KBM-7 (cell line): ENCODE measurements around the gene BTLA.
"Not testable (repeated sequence)": the region's sequence is repeated elsewhere in the genome, so short reads cannot be mapped to it uniquely, and the experiment has no call there.

Experiments used
- DNase-seq: peaks from one replicate; pipeline ENCODE4 v3.0.0-alpha.2; 2015
- in situ Hi-C: fragments of 300-500 bp; cut with MboI; formaldehyde crosslinking; loops from 2 replicates; pipeline ENCODE4 v1.14.3; 2020; ENCODE audit warnings: low sequenced_read_pairs, low pct_unique_long_range_greater_than_20kb, mixed read lengths

BTLA gene

DNA sequence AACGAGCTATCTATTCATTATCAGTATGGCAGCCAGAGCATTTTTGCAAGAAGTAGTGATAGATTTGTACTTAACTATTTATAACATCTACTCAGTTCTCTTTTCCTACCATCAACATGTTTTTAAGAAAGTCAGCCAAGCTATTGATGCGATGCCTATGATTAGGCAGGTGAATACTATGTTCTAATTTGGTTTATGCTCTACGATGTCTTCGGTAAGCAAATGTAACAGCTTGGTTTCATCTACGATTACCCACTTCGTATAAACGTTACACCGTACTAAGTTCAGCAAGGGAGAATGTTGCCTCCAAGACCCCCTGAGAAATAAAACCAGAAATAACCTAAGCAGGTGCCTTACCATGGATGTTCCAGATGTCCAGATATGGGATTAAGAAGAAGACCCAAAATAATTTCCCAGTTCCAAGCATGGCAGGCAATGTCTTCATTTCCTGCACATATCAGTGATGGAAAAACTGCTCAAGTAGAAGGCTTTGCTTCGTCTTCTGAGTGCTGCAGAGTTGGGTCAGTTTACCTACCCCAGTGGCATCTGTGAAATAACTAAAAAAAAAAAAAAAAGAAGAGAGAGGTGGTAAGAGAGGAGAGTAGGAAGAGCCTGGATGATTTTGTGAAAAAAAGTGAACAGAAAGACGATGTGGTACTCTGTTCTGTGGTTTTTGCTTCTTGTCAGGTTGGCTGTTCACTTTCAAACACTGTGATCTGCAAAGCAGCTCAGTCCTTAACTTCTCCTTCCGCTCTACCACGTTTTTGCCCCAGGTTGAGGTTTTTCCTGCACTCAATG is at the start of gene BTLA:
Gene BTLA (minus strand): TSS at position 559 of the 798 bp plus-strand sequence. CDS start 114 bp downstream, at position 445.
- in situ Hi-C loops: no loop called here
- no peak for DNase-seq

DNA sequence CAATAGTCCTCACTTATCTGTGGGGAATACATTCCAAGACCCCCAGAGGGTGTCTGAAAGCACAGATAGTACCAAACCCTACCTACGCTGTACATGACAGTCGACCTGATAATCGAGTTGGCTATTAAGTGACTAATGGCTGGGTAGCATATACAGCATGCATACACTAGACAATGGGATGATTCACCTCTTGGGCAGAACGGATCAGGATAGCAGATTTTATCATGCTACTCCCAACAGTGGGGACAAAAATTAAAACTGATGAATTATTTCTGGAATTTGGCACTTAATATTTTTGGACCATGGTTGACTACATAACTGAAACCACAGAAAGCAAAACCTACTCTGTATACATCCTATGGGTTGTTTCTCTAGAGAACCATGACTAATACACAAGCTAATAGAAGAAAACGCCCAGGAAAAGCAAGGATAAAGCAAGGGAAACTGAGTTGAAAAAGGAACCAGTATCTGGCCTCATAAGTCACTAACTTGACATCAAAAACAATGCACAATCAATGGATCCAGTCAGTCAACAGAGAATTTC is 47.0 kb upstream of the BTLA start:
- in situ Hi-C loops: no loop called here

DNA sequence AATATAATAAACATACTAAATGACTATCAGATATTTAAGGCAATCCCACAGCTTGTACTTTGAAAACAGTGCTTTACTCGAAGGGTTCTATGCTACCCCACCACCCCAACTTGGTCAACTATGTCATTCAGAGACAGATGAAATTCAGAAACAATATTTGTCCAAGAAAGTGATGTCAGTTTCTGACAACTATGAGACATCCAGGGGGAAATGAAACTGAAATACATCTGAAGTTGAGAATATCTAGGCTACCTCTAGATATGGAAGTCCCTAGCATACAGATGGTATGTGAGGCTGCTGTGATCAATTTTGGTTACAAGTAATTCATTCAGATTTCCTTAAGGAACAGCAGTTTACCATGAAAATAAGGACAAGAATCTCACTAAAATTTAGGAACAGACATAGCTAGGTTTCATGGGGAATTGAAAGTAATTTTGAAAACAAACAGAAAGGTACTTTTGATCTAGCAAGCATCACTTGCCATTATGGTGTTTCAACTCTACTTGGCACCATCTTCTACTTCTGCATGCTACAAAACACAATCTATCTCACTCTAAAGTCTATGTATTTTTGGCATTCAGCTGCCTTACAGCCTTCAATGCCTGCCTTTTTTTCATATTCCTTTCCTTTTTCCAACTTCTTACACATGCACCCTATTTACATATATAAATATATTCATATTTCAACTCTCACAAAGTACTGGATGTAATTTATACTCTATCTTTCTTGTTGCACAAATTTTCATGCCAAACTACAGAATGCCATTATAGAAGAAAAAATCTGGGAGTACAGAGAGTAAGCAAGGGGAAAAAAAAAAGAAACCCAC is 40.8 kb upstream of the BTLA start:
- DNase-seq: no peak
- in situ Hi-C loops: no loop called here

More for the DNA sequence above, 47.0 kb upstream of the BTLA start:
- DNase-seq: no peak

DNA sequence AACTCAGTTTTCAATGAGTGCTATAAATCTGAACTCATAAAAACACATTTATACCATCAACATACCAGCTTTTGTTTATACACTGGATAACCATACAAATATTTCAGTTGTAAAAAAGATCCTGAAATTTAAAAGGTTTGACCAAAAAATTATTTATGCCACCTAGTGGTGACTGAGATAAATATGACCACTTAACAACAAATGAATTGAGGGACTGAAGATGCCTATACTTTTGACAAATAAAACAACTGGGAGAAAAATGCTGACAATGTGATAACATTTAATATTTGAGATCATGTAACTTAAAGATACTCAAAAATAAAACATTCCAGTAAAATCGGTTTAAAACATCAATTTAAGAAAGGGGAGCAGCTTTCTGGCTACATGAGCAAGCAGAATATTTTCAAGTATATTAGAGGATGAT is 32.1 kb upstream of the BTLA start:
- peak; percentile 48 for DNase-seq
- in situ Hi-C loops: no loop called here

GRCh38 chr3:112530573-112530972 is 31.3 kb upstream of the BTLA start:
- in situ Hi-C loops: no loop called here
- DNase-seq: no peak

GRCh38 chr3:112524127-112524526 is 24.9 kb upstream of the BTLA start:
- DNase-seq: not testable (repeated sequence)
- in situ Hi-C loops: loop anchor here (25.0 kb wide), 2 partner anchors 187 to 387 kb away; partner anchors contain the start of genes CD200 and GCSAM

GRCh38 chr3:112519424-112520001 is 20.2 kb upstream of the BTLA start:
- DNase-seq: peak; percentile 66

GRCh38 chr3:112518970-112519369 is 19.7 kb upstream of the BTLA start:
- peak; percentile 10 for DNase-seq
- in situ Hi-C loops: loop anchor here (25.0 kb wide), 2 partner anchors 182 to 382 kb away; partner anchors contain the start of genes CD200 and GCSAM

More at GRCh38 chr3:112519424-112520001, 20.2 kb upstream of the BTLA start:
- in situ Hi-C loops: loop anchor here (25.0 kb wide), 2 partner anchors 182 to 382 kb away; partner anchors contain the start of genes CD200 and GCSAM

DNA sequence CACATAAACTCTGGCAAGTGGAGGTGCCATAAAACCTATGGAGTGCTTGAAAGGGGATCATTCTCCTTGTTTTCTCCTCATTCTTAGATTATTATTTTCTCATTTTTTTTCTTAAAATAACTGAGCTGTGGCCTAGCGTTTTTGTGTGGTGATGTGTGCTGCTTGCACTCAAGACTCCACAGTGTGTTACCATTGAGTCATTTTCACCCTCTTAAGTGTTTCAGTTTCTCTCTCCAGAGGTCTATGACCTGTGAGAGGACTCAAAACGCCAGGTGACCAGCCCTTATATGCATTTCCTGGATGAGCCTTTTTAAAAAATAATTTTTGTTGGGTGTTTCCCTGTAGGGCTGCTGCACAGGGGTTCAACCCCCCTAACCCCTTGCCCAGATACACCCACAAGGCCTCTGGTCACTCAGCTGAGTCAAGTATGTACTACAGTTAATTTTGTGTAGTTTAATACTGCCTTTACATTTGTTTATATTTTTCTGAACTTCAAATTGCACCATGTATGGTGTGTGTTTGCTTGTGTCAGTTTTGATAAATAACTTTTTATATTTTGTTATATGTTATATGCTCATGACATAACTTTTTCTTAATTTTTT is 15.4 kb upstream of the BTLA start:
- no peak for DNase-seq
- in situ Hi-C loops: loop anchor here (25.0 kb wide), 2 partner anchors 177 to 377 kb away; partner anchors contain the start of genes CD200 and GCSAM

- in situ Hi-C loops: loop anchor here (25.0 kb wide), 2 partner anchors 175 to 375 kb away; partner anchors contain the start of genes CD200 and GCSAM
- no peak for DNase-seq
Observed at GRCh38 chr3:112512320-112512719, 13.0 kb upstream of the BTLA start.

DNA sequence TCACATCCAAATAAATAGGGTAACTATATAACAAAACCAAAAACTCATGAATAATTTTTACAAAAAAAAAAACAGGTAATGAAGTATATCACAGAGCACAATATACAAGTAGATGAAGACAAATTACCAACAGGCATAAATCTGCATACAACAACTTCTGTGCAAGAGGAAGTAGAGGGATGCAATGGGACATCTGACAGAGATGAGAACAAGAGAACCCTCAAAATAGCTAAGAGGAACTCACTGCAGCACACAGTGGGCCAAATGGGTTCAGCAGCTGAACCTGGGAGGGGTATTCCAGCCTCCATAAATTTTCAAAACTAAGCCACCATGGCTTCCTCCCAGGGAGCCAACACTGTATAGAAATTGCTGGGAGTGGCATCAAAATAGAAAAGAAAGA is 9.6 kb upstream of the BTLA start:
- in situ Hi-C loops: loop anchor here (25.0 kb wide), 2 partner anchors 172 to 372 kb away; partner anchors contain the start of genes CD200 and GCSAM

DNA sequence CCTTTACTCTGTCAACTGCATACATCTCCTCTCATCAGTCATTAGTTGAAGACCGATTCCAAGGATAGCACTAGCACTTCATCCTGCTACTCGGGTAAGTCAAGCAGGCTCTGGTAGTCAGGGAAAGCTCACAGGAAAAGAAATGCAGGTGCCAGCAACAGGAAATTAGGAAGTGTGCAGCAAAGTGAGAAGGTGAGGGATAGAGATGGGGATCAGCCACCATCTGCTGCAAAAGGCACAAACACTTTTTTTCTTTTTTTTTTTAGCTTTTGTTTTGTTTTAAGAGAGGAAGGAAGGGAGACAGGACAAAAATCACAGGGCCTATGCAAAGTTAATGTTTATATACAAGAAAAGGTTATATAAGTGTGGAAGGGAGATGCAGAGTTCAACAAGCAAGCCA is 9.0 kb upstream of the BTLA start:
- in situ Hi-C loops: loop anchor here (25.0 kb wide), 2 partner anchors 171 to 371 kb away; partner anchors contain the start of genes CD200 and GCSAM
- no peak for DNase-seq

More for the DNA sequence above, 9.6 kb upstream of the BTLA start:
- no peak for DNase-seq

- no peak for DNase-seq
- in situ Hi-C loops: loop anchor here (25.0 kb wide), 2 partner anchors 169 to 369 kb away; partner anchors contain the start of genes CD200 and GCSAM
Observed at GRCh38 chr3:112505907-112506306, 6.6 kb upstream of the BTLA start.

GRCh38 chr3:112504123-112504522 is 4.9 kb upstream of the BTLA start:
- in situ Hi-C loops: loop anchor here (25.0 kb wide), 2 partner anchors 167 to 367 kb away; partner anchors contain the start of genes CD200 and GCSAM

GRCh38 chr3:112503304-112503972 is 4.2 kb upstream of the BTLA start:
- in situ Hi-C loops: loop anchor here (25.0 kb wide), 2 partner anchors 166 to 366 kb away; partner anchors contain the start of genes CD200 and GCSAM
- no peak for DNase-seq

More at GRCh38 chr3:112504123-112504522, 4.9 kb upstream of the BTLA start:
- DNase-seq: no peak

- no peak for DNase-seq
- in situ Hi-C loops: loop anchor here (25.0 kb wide), 2 partner anchors 163 to 363 kb away; partner anchors contain the start of genes CD200 and GCSAM
Observed at GRCh38 chr3:112500621-112501020, 1.3 kb upstream of the BTLA start.

DNA sequence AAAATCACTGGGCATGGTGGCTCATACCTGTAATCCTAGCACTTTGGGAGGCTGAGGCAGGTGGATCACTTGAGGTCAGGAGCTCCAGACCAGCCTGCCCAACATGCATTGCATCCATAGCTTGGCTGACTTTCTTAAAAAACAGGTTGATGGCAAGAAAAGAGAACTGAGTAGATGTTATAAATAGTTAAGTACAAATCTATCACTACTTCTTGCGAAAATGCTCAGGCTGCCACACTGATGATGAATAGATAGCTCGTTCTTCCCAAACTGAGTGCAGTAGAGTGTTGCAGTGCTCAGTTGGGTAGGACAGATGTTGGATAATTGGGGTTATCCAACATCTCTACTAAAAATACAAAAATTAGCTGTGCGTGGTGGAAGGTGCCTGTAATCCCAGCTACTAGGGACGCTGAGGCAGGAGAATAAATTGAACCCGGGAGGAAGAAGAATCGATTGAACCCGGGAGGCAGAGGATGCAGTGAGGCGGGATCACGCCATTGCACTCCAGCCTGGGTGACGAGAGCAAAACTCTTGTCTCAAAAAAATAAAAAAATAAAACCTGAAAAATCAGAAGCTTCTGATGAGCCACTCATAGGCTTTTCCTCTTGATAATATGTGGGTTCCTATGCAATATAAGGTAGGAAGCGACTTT is 1.2 kb downstream of the BTLA start:
- DNase-seq: no peak
- in situ Hi-C loops: no loop called here
